ENCODE data around the gene COASY. TPM values are rescaled to one million over a fixed set of nuclear protein-coding genes. Genes with fewer than 3 reads are reported as not detected.
"Not testable (repeated sequence)": the region's sequence is repeated elsewhere in the genome, so short reads cannot be mapped to it uniquely, and the experiment has no call there.

The COASY gene
- total RNA-seq, 1 donor from 2014 or later, result 61.4 TPM

- H3K27ac Mint-ChIP-seq, result peak overlapping the region; percentile 56
Observed at GRCh38 chr17:42548993-42549755, 12.8 kb upstream of the COASY start.

GRCh38 chr17:42552736-42553135 is 9.2 kb upstream of the COASY start, which contains the start of gene HSD17B1:
HSD17B1 (plus strand) TSS chr17:42552923; CDS start chr17:42552934, 11 bp downstream.
- Mint-ChIP-seq H3K4me3 (peak within 1 kb of the TSS; percentile 88), H3K27ac (peak within 1 kb of the TSS; percentile 96), H3K4me1 (peaks cover 25% of the 10 kb centered on the region)
- not testable (repeated sequence) for H3K27me3 Mint-ChIP-seq (ENCODE audit: low read depth); H3K36me3 Mint-ChIP-seq; DNase-seq (ENCODE audit: low spot score in 2 of 2, unreplicated experiment in 2 of 2); H3K9me3 Mint-ChIP-seq

More at GRCh38 chr17:42548993-42549755, 12.8 kb upstream of the COASY start:
- Mint-ChIP-seq H3K36me3 (peaks cover 2% of the 10 kb centered on the region), H3K4me3 (peak overlapping the region; percentile 61), H3K9me3 (no peaks in the 10 kb centered on the region), H3K27me3 (ENCODE audit: low read depth) (no peaks in the 10 kb centered on the region), H3K4me1 (peaks cover 13% of the 10 kb centered on the region)
- TF ChIP-seq, protein P1, sequence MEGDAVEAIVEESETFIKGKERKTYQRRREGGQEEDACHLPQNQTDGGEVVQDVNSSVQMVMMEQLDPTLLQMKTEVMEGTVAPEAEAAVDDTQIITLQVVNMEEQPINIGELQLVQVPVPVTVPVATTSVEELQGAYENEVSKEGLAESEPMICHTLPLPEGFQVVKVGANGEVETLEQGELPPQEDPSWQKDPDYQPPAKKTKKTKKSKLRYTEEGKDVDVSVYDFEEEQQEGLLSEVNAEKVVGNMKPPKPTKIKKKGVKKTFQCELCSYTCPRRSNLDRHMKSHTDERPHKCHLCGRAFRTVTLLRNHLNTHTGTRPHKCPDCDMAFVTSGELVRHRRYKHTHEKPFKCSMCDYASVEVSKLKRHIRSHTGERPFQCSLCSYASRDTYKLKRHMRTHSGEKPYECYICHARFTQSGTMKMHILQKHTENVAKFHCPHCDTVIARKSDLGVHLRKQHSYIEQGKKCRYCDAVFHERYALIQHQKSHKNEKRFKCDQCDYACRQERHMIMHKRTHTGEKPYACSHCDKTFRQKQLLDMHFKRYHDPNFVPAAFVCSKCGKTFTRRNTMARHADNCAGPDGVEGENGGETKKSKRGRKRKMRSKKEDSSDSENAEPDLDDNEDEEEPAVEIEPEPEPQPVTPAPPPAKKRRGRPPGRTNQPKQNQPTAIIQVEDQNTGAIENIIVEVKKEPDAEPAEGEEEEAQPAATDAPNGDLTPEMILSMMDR (IDR thresholded peaks at IDR 0.05; ENCODE audit: unreplicated experiment), result no peak
- no peak for DNase-seq (ENCODE audit: low spot score in 2 of 2, unreplicated experiment in 2 of 2)

DNA sequence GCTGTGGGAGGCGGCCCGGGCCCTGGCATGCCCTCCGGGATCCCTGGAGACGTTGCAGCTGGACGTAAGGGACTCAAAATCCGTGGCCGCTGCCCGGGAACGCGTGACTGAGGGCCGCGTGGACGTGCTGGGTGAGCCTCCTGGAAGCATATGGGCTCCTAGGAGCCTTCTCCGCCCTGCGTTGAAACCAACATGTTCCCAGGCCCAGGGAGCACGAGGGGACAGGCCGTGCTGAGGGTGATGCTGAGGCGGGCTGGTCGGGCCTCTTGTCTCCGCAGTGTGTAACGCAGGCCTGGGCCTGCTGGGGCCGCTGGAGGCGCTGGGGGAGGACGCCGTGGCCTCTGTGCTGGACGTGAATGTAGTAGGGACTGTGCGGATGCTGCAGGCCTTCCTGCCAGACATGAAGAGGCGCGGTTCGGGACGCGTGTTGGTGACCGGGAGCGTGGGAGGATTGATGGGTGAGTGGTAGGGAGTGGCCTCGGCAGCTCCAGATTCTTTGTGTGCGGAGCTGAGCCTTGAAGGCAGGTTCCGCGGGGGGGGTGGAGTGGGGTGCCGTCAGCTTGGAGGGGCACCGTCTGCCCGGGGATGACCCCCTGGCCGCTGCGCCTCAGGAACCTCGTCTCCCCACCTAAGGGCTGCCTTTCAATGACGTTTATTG is 8.7 kb upstream of the COASY start:
- no peaks in the 10 kb centered on the region for H3K36me3 Mint-ChIP-seq
- peak overlapping the region; percentile 88 for H3K4me3 Mint-ChIP-seq
- no peak for DNase-seq (ENCODE audit: low spot score in 2 of 2, unreplicated experiment in 2 of 2)
- H3K27ac Mint-ChIP-seq, result peak overlapping the region; percentile 71
- no peaks in the 10 kb centered on the region for H3K27me3 Mint-ChIP-seq (ENCODE audit: low read depth)
- no peaks in the 10 kb centered on the region for H3K9me3 Mint-ChIP-seq
- H3K4me1 Mint-ChIP-seq, result peaks cover 25% of the 10 kb centered on the region
- TF ChIP-seq, protein P1 (IDR thresholded peaks at IDR 0.05; ENCODE audit: unreplicated experiment), result no peak

DNA sequence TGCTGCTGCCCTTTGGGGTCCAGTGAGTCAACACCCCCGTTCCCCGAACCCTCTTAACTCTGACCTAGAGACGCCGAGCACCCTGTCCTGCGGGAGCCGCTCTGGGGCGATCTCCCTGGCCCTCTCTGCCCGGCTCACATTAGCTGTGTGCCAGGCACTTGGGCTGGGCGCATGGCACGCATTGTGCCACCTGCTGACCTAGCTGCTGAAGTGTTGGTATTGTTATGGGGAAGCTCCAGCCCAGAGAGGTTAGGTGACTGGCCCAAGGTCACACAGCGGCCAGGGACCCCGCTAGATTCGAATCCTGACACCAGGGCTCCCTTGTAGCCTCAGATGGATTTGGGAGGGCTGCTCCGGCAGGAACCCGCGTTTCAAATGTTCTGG is 8.1 kb upstream of the COASY start:
- DNase-seq (ENCODE audit: low spot score in 2 of 2, unreplicated experiment in 2 of 2), result no peak
- Mint-ChIP-seq H3K4me1 (peaks cover 22% of the 10 kb centered on the region), H3K36me3 (no peaks in the 10 kb centered on the region), H3K27ac (peak overlapping the region; percentile 96), H3K4me3 (peak overlapping the region; percentile 88), H3K9me3 (no peaks in the 10 kb centered on the region), H3K27me3 (ENCODE audit: low read depth) (no peaks in the 10 kb centered on the region)
- TF ChIP-seq, protein P1 (IDR thresholded peaks at IDR 0.05; ENCODE audit: unreplicated experiment), result no peak

DNA sequence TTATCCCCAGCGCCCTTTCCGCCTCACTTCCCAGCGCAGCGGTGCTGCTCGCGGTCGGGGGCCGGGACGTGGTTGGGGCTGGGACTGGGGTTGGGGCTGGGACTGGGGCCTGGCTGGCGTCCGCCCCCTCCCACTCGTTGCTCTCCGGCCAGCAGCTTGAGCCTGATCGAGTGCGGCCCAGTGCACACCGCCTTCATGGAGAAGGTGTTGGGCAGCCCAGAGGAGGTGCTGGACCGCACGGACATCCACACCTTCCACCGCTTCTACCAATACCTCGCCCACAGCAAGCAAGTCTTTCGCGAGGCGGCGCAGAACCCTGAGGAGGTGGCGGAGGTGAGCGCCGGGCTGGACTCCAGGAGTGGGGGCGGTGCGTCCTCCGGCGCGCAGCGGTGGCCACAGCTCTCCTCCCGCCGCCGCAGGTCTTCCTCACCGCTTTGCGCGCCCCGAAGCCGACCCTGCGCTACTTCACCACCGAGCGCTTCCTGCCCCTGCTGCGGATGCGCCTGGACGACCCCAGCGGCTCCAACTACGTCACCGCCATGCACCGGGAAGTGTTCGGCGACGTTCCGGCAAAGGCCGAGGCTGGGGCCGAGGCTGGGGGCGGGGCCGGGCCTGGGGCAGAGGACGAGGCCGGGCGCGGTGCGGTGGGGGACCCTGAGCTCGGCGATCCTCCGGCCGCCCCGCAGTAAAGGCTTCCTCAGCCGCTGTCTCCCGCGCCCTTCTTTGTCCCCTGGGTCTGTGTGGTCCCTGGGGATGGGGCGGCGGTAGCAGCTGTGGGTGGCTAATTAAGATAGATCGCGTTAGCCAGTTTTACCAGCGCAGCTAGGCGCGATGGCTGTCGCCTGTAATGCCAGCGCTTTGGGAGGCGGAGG is 7.5 kb upstream of the COASY start:
- no peaks in the 10 kb centered on the region for H3K27me3 Mint-ChIP-seq (ENCODE audit: low read depth)
- no peaks in the 10 kb centered on the region for H3K36me3 Mint-ChIP-seq
- peak overlapping the region; percentile 88 for H3K4me3 Mint-ChIP-seq
- H3K27ac Mint-ChIP-seq, result peak overlapping the region; percentile 96
- DNase-seq (ENCODE audit: low spot score in 2 of 2, unreplicated experiment in 2 of 2), result peak; percentile 72 to 84
- TF ChIP-seq, protein P1 (IDR thresholded peaks at IDR 0.05; ENCODE audit: unreplicated experiment), result no peak
- no peaks in the 10 kb centered on the region for H3K9me3 Mint-ChIP-seq
- peaks cover 22% of the 10 kb centered on the region for H3K4me1 Mint-ChIP-seq

Measured in mesothelial cell of epicardium (in vitro differentiated cells).